DMS 273 treated with DMSO at 0.1 percent for 48 hours (cell line): ENCODE data around the gene LSM7.
A peak's percentile ranks its signal among the peaks of the same experiment; 100 is the strongest.
"Not testable (repeated sequence)": the region's sequence is repeated elsewhere in the genome, so short reads cannot be mapped to it uniquely, and the experiment has no call there.

ENCODE experiments used
- DNase-seq: peaks from one replicate; lab custom pipeline; 2025; lab: John Stamatoyannopoulos, UW

LSM7 gene

GRCh38 chr19:2300533-2300932 is 27.9 kb downstream of the LSM7 start:
- DNase-seq, result no peak

DNA sequence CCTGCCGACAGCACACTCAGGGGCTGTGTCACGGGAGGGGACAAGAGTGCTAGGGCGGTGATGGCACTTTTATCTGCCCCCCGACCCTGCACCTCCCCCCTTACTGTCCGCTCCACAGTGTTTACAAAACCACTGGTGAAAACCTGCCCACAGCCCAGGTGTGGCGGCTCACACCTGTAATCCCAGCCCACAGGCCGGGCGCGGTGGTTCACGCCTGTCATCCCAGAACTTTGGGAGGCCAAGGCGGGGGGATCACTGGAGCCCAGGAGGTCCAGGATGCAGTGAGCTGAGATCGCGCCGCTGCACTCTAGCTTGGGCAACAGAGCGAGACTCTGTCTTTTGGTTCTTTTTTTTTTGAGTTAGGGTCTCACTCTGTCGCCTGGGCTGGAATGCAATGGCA is 32.2 kb downstream of the LSM7 start:
- DNase-seq, result no peak

GRCh38 chr19:2294687-2295335 is 33.6 kb downstream of the LSM7 start:
- DNase-seq, result no peak

DNA sequence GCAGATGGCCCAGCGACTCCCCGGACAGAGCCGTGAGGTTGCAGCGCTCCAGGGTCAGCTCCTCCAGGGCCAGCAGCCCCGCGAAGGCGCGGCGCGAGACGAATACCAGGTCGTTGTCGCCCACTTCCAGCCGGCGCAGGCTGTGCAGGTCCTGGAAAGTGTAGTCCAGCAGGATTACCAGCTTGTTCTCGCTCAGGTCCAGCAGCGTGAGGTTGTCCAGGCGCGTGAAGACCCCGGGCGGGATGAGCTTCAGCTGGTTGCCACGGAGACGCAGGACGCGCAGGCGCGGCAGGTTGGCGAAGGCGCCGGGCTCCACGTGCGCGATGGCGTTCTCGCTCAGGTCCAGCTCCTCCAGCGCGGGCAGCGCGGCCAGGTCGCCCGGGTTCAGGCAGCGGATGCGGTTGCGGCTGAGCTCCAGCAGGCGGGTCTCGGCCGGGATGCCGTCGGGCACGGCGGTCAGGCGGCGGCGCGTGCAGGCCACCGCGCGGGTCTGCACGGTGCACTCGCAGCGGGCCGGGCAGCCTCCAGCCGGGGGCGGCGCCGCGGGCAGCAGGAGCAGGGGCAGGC is 37.1 kb downstream of the LSM7 start:
- DNase-seq, result peak; percentile 53

DNA sequence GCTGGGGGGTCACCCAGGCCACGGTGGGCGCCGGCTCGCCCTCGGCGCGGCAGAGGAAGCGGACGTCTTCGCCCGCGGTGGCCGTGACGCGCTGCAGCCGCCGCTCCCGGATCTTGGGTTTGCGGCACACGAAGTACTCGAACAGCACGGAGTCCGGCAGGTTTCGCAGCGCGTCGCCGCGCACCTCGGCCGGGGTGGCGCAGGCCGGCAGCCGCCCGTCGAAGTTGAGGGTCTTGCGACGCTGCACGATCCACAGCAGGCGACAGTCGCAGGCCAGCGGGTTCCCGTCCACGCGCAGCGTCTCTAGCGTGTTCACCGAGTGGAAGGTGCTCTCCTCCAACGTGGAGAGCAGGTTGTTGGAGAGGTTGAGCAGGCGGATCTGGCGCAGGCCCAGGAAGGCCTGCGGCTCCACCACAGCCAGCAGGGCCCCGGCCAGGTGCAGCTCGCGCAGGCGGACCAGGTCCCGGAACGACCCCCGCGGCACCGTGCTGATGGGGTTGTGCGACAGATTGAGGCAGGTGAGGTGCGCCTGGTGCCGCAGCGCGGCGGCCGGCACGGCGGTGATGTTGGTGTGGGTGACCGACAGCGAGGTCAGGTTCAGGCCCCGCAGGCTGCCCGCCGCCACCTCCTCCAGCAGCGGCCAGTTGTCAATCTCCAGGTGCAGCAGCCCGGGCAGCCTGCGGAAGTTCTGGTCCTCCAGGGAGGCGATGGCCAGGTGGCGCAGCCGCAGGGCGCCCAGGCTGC is 37.8 kb downstream of the LSM7 start:
- DNase-seq, result no peak

GRCh38 chr19:2289714-2290435 is 38.5 kb downstream of the LSM7 start:
- DNase-seq, result no peak

DNA sequence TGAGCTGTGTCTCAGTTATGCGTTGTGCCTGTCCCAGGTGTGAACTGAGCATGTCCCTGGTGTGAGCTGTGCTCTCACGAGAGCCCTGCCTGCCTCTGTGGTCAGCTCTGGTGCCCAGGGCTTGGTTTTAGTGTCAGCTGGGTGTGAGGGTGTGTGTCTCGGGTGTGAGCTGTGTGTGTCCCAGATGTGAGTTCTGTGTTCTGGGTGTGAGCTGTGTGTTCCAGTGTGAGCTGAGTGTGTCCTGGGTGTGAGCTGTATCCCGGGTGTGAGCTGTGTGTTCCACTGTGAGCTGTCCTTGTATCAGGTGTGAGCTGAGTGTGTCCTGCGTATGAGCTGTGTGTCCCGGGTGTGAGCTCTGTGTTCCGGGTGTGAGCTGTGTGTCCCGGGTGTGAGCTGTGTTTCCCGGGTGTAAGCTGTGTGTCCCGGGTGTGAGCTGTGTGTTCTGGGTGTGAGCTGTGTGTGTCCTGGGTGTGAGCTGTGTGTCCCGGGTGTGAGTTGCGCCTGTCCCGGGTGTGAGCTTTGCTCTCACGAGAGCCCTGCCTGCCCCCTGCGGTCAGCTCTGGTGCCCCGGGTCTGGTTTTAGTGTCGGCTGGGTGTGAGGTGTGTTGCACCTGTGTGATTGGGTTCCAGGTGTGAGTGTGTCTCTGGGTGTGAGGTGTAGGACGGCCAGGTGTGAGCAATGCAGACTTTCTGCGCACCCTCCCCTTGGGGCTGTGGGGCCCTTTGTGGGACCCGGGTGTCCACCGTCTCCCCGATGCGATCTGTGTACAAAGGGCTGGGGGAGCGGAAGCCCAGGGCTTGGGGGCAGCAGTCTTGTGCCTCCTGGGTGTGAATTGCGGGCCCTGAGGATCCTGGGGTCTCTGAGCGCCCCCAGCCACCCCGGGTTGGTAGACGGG is 39.3 kb downstream of the LSM7 start:
- DNase-seq, result no peak

GRCh38 chr19:2288338-2288817 is 40.0 kb downstream of the LSM7 start:
- peak; percentile 92 for DNase-seq

DNA sequence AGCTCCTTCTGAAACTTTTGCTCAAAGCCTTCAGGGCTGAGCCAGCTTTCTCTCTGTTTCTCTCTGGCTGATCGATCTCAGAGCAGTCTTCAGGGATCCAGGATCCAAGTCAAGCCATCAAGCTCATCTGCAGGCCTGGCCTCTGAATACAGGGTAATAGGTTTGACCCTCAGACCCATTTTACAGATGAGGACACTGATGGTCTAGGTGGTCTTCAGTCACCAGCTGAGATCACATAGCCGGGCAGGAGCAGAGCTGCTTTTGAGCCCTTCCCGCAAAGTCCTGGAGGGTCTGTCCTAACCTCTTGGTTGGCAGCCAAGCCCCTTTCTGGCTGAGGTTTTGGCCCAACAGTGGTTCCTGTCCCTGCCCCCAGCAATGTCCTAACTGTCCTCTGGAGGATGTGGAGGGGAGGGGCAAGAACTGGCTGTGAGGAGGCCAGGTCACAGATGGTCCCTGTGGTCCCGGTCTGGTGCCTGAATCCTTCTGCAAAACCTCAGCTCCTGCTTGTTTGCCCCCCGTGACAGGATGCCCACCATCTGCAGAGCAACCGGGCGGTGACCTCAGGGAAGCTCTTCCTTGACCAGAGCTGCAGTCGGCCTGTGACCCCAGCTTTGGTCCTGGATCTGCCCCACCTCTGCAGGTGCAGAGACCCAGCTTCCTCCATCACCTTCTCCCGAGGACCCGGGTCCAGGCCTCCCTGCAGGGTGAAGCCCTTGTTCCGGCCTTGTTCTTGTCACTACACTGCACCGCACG is 40.6 kb downstream of the LSM7 start:
- DNase-seq, result no peak

DNA sequence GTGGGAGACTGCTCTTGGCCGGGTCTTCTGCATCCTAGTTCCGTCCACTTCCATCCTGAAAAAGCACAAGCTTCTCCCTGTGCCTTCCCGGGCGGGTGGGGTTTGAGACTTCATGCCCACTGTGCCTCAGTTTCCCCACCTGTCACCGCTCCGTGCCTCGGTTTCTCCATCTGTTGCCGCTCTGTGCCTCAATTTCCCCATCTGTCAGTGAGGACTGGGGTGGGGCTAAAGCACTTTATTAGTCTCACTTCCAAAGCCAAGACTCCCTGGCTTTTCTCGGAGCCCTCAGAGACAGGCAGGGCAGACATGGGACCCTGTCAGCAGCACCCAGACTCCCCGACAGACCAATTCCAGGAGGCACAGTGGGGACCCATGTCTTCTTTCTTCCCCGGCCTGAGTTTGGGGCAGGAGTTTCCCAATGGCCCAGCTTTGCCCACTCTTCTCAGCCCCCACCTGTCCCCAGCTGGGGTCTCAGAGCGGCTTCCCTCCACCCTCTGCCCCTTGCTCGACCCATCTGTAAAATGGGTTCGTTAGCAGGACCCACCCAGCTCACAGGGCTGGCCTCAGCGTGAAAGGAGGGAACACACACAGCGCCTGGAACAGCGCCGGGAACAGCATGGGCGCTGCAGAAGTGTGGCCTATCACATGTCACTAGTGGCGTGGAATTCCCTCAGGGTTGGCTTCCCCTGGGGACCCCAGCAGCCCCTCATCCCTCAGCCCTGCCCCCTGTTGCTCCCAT is 41.8 kb downstream of the LSM7 start:
- no peak for DNase-seq

DNA sequence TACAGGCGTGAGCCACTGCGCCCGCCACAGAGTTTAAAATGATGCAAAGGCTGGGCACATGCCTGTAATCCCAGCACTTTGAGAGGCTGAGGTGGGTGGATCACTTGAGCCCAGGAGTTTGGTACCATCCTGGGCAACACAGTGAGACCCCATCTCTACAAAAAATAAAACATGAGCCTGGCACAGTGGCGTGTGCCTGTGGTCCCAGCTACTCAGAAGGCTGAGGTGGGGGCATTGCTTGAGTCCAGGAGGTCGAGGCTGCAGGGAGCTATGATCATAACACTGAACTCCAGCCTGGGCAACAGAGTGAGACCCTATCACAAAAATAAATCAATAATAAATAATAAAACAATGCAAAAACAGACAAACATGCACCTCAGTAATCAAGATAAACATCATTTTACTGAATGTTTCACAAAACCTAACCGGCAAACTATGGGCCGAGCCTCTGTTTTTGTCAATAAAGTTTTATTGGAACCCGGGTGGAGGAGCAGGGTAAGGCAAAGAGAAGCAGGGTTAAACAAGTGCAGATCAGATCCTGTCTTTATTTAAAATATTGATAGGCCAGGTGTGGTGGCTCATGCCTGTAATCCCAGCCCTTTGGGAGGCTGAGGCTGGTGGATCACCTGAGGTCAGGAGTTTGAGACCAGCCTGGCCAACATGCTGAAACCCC is 44.4 kb downstream of the LSM7 start:
- no peak for DNase-seq

DNA sequence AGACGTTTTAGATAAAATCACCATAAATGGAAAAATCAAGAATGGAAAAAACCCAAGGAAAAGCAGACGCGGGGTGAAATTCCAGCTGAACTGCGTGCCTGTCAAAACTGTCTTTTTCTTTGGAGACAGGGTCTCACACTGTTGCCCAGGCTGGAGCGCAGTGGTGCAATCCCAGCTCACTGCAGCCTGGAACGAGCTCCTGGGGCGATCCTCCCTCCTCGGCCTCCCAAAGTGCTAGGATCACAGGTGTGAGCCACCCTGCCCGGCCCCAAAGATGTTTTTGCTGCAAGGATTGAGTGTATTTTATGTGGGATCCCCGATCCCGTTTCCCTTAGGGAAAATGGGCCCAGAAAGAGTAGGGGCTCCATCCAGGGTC is 45.5 kb downstream of the LSM7 start:
- no peak for DNase-seq

- DNase-seq, result no peak
Observed at GRCh38 chr19:2282062-2282861, 46.1 kb downstream of the LSM7 start, which contains the start of gene PEAK3. PEAK3 (minus strand) TSS chr19:2282175; CDS start chr19:2280931, 1,244 bp downstream.

- not testable (repeated sequence) for DNase-seq
Observed at GRCh38 chr19:2281265-2282061, 46.9 kb downstream of the LSM7 start.

DNA sequence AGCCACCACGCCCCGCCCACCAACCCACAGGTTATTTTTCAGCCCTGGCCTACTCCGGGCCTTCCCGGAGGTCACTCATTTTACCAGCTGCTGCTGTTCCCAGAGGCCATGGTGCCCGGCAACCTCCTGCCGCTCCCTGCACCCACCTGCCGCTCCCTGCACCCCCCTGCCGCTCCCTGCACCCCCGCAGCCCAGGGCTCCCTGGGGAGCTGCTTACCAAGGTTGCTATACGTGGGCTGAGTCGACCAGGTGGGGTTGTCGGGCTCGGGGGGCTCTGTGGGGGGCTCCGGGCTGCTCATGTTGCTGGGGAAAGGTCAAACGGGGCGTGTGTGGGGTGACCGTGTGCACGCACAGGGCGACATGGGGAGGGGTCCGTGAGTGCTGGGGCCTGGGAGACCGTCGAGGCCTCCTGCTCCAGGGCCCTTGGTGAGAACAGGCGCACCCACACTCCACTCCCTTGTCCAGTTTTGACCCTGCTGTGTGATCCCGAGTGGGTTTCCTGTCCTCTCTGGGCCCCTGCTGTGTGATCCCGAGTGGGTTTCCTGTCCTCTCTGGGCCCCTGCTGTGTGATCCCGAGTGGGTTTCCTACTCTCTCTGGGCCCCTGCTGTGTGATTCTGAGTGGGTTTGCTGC is 47.6 kb downstream of the LSM7 start:
- DNase-seq, result no peak

DNA sequence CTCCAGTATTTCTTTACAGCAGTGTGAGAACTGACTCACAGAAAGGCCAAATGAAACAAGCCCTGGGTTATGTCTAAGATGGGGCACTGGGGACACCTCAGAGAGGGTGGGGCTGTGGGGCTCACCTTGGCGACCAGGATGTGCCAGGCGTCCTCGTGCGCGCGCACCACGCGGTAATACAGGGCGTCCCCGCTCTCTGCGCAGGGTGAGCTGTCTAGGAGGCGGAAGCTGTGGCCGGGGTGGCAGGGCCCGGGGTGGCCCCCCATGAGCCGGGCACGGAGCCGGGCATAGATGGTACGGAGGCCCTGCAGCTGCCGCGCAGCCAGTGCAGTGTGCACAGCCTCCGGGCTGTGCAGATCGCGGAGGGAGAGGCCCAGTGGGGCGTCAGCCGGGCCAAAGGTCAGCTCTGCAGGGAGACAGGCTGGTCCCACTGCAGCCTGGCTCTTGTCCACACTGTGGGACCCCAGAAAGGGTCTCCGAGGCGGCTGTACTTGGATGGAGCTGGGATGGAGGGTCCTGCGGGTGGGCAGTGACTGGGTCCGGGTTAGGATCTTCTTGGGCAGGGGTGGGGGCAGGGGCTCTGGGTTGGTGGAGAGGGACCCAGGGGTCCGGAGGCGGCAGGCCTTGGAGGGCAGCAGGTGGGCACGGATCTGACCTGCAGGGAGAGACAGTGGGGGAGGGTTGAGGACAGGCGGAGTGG is 49.8 kb downstream of the LSM7 start:
- DNase-seq, result no peak

GRCh38 chr19:2277138-2277537 is 51.2 kb downstream of the LSM7 start:
- no peak for DNase-seq
